HCT116 (cell line): ENCODE data around the gene GRIA4. TPM values are rescaled to one million over a fixed set of nuclear protein-coding genes. Genes with fewer than 3 reads are reported as not detected.

ENCODE experiments used
- ATAC-seq: fragments of 200-7000 bp; cut with Tn5 transposase; 2 replicates; pipeline ENCODE4 v1.9.1; 2020; ENCODE audit warnings: mild to moderate bottlenecking, moderate library complexity
- BruUV-seq: library from RNA; stranded (reverse); fragments of 400-500 nt; replicated peaks from 2 replicates; lab custom pipeline; 2021; lab: Mats Ljungman, UMichigan
- CTCF ChIA-PET: fragments of 300-600 bp; sonication (Branson Sonifier 250); formaldehyde crosslinking; loops from one replicate; lab custom pipeline; 2021; ENCODE audit warnings: antibody characterized with exemption; lab: Charles Lee
- POLR2A ChIA-PET: fragments of 300-600, 350-600 bp; sonication (Branson Sonifier 250); formaldehyde crosslinking; loops from one replicate; lab custom pipeline; 2021; ENCODE audit warnings: antibody characterized with exemption; lab: Charles Lee
- RAD21 ChIA-PET, 2 experiments: fragments of 300-600 bp; sonication (Branson Sonifier 250); formaldehyde crosslinking; loops; one replicate each; lab custom pipeline; 2023; ENCODE audit warnings: low total read pairs in 2 of 2; ENCODE audit not compliant: uncharacterized antibody in 2 of 2, unreplicated experiment in 2 of 2, low non-redundant PET in 1 of 2; lab: Charles Lee
- DNase-seq: peaks from one replicate; pipeline ENCODE4 v3.0.0-alpha.2; 2010; ENCODE audit warnings: low read depth, low spot score
- H2AFZ ChIP-seq: fragments of 200-600 bp; shearing (Covaris generic), sonication (generic); 2 replicates; pipeline ENCODE4 v1.6.1; 2017; ENCODE audit warnings: low read depth, mixed run types, mixed read lengths, antibody characterized with exemption, low read length; ENCODE audit not compliant: poor library complexity, severe bottlenecking
- H3K27ac ChIP-seq: 2 replicates; pipeline ENCODE4 v1.5.1; 2012; ENCODE audit warnings: low read depth, low read length
- H3K27me3 ChIP-seq: fragments of 200-600 bp; sonication (generic); 2 replicates; pipeline ENCODE4 v1.6.1; 2016; ENCODE audit warnings: mixed run types, low read length, mixed read lengths; ENCODE audit not compliant: insufficient read depth
- H3K36me3 ChIP-seq, 2 experiments: fragments of 200-500 bp in 1 of 2; fragments of 200-600 bp in 1 of 2; sonication (Bioruptor generic) in 1 of 2; sonication (generic) in 1 of 2; 2 replicates each; pipeline versions ENCODE4 v1.5.1 to v1.6.1; 2014 to 2016; ENCODE audit warnings: low read length in 2 of 2, inconsistent platforms in 1 of 2, mixed read lengths in 1 of 2, mixed run types in 1 of 2; ENCODE audit not compliant: insufficient read depth in 2 of 2, control insufficient read depth in 1 of 2
- H3K4me1 ChIP-seq, 2 experiments: fragments of 200-600 bp in 1 of 2; sonication (generic) in 1 of 2; 2 replicates each; pipeline versions ENCODE4 v1.5.1 to v1.6.1; 2012 to 2017; ENCODE audit warnings: low read length in 2 of 2, inconsistent platforms in 1 of 2, mild to moderate bottlenecking in 1 of 2, mixed read lengths in 1 of 2, mixed run types in 1 of 2, moderate library complexity in 1 of 2; ENCODE audit not compliant: insufficient read depth in 2 of 2, control insufficient read depth in 1 of 2
- H3K4me2 ChIP-seq: fragments of 200-600 bp; sonication (generic); 2 replicates; pipeline ENCODE4 v1.6.1; 2017; ENCODE audit warnings: mixed run types, low read length, mixed read lengths
- H3K4me3 ChIP-seq, 2 experiments: fragments of 200-600 bp in 1 of 2; sonication (generic) in 1 of 2; replicated peaks in 1 of 2; 2 replicates each; pipeline ENCODE4 v1.5.1; 2011 to 2016; ENCODE audit warnings: low read length in 2 of 2, control low read depth in 1 of 2, low read depth in 1 of 2, mild to moderate bottlenecking in 1 of 2, mixed read lengths in 1 of 2, mixed run types in 1 of 2
- H3K79me2 ChIP-seq: fragments of 200-600 bp; sonication (generic); 2 replicates; pipeline ENCODE4 v1.6.1; 2017; ENCODE audit warnings: mild to moderate bottlenecking, mixed run types, low read length, moderate library complexity, mixed read lengths; ENCODE audit not compliant: insufficient read depth
- H3K9ac ChIP-seq: fragments of 200-600 bp; sonication (generic); 2 replicates; pipeline ENCODE4 v1.6.1; 2016; ENCODE audit warnings: low read length, mixed read lengths
- H3K9me2 ChIP-seq: fragments of 200-600 bp; sonication (generic), shearing (Covaris generic); 2 replicates; pipeline ENCODE4 v1.6.1; 2017; ENCODE audit warnings: mixed run types, mild to moderate bottlenecking, moderate library complexity; ENCODE audit not compliant: insufficient read depth
- H3K9me3 ChIP-seq, 2 experiments: fragments of 200-500 bp in 1 of 2; fragments of 200-600 bp in 1 of 2; sonication (Bioruptor generic) in 1 of 2; sonication (generic) in 1 of 2; 2 replicates each; pipeline ENCODE4 v1.6.1; 2014 to 2017; ENCODE audit warnings: low read length in 2 of 2, mixed read lengths in 2 of 2, inconsistent platforms in 1 of 2, low read depth in 1 of 2, mild to moderate bottlenecking in 1 of 2, mixed run types in 1 of 2, moderate library complexity in 1 of 2; ENCODE audit not compliant: control insufficient read depth in 1 of 2, insufficient read depth in 1 of 2
- H4K20me1 ChIP-seq: fragments of 200-600 bp; sonication (generic), shearing (Covaris generic); 2 replicates; pipeline ENCODE4 v1.6.1; 2017; ENCODE audit warnings: mixed run types, mild to moderate bottlenecking, moderate library complexity; ENCODE audit not compliant: insufficient read depth
- CBX3 ChIP-seq: IDR thresholded peaks from 2 replicates; pipeline ENCODE4 v1.6.1; 2012; ENCODE audit warnings: low read depth
- ELF1 ChIP-seq: IDR thresholded peaks from 2 replicates; pipeline ENCODE4 v1.6.1; 2012; ENCODE audit warnings: low read depth, borderline replicate concordance
- EZH2phosphoT487 ChIP-seq: fragments of 200-600 bp; IDR thresholded peaks from 2 replicates; pipeline ENCODE4 v1.6.1; 2018; ENCODE audit warnings: antibody characterized with exemption, borderline replicate concordance
- JUND ChIP-seq: IDR thresholded peaks from 2 replicates; pipeline ENCODE4 v1.6.1; 2012
- POLR2A ChIP-seq: IDR thresholded peaks from 2 replicates; pipeline ENCODE4 v1.7.0; 2011; ENCODE audit warnings: borderline replicate concordance; ENCODE audit not compliant: insufficient read depth, insufficient read length; ENCODE audit errors: extremely low read depth
- SIN3A ChIP-seq: IDR thresholded peaks from 2 replicates; pipeline ENCODE4 v1.6.1; 2012; ENCODE audit warnings: low read depth
- TCF7L2 ChIP-seq: IDR thresholded peaks from 2 replicates; pipeline ENCODE4 v1.7.0; 2011; ENCODE audit warnings: borderline replicate concordance, inconsistent platforms; ENCODE audit not compliant: insufficient read depth, insufficient read length; ENCODE audit errors: extremely low read depth
- ZFX ChIP-seq: fragments of 450-650 bp; IDR thresholded peaks from 2 replicates; pipeline ENCODE4 v1.6.1; 2017
- intact Hi-C: fragments of 100-400 bp; cut with micrococcal nuclease; formaldehyde crosslinking; loops from 2 replicates; pipeline ENCODE4 v1.10.0; 2022
- total RNA-seq: library from RNA; stranded (reverse); gene quantifications from one replicate; pipeline ENCODE4 v1.2.1, GENCODE V29; 2021; ENCODE audit not compliant: unreplicated experiment
- TF ChIP-seq, protein P1 (sequence below): IDR thresholded peaks from 2 replicates; pipeline ENCODE4 v1.6.1; 2012; ENCODE audit warnings: low read depth

The GRIA4 gene
- total RNA-seq, 1 experiment from 2014 or later: not detected

DNA sequence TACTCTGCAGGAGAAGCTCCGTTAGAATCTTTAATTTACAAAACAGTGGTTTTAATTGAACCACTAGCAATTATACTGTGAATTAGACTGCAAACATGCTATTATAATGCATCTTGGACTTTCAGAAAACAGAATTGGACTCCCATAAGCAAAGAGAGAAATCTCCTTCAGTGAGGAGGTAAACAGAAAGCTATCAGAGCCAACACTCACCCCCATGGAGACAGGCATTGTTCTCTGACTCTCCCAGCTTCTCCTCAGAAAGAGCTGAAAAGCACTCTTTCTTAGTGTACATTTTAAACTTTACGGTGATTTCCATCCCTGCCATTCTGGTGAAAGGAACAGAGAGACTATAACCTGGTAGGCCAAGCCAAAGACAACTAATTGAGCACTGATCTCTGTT, 176.9 kb downstream of the GRIA4 start:
- no TSS peak for BruUV-seq
- no peak overlapping the region for H3K4me3 ChIP-seq
- no peaks in the 10 kb centered on the region for H3K36me3 ChIP-seq
- DNase-seq: no peak
- no peak overlapping the region for H3K9ac ChIP-seq
- no peak overlapping the region for H3K27ac ChIP-seq
- no peaks in the 10 kb centered on the region for H3K27me3 ChIP-seq
- CTCF ChIA-PET: no interaction called here
- POLR2A ChIA-PET: no interaction called here
- no peak overlapping the region for H3K4me2 ChIP-seq
- no peaks in the 10 kb centered on the region for H3K9me2 ChIP-seq
- H4K20me1 ChIP-seq: no peaks in the 10 kb centered on the region
- RAD21 ChIA-PET: no interaction called here
- no peaks in the 10 kb centered on the region for H3K79me2 ChIP-seq
- ATAC-seq: no peak
- H3K4me1 ChIP-seq: no peaks in the 10 kb centered on the region
- no peak overlapping the region for H2AFZ ChIP-seq
- H3K9me3 ChIP-seq: no peaks in the 10 kb centered on the region
- intact Hi-C loops: no loop called here
- TF ChIP-seq ZFX (no peak), JUND (no peak), EZH2phosphoT487 (no peak)
- TF ChIP-seq, all 23 proteins: peak for 0

DNA sequence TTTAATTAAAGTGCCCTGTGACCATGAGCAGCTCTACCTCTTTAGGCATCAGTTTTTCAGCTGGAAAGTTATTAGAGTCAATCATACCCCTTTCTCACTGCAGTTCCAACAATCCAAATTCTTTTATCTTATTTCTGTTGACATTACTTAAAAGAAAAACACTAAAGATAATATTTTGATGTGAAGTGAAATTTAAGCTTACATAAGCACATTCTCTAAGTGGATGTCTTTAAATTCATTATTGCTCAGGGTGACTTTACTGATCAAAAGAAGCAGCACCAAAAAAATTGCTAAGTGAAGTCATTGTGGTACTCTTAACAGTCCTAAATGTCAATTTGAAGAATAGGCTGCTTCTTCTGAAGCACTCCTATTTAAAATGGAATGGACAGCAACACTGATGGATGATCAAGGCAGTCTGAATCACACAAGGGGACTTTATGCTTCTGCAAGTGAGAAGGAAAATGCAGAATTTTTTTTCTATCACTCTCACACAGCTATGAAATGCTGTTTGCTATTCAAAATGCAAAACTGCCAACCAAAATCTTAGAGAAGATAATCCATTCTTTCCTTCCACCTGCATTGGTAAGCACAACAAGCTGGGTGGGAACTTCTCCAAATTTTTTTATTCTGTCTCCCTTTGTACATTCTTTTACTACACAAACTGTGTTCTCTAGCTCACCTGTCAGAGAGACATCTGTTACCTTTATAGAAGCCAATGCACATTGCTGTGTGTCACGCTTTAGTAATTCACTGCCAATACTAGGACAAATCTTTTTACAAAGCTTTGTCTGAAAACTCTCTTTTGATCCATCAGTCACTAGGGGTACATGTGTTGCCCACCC, 179.9 kb downstream of the GRIA4 start:
- no peaks in the 10 kb centered on the region for H3K79me2 ChIP-seq
- no peaks in the 10 kb centered on the region for H3K9me2 ChIP-seq
- ChIA-PET CTCF (no interaction called here), POLR2A (no interaction called here), RAD21 (no interaction called here)
- no peaks in the 10 kb centered on the region for H3K27me3 ChIP-seq
- H3K4me1 ChIP-seq: no peaks in the 10 kb centered on the region
- BruUV-seq: no TSS peak
- ATAC-seq: no peak
- no peak overlapping the region for H3K4me3 ChIP-seq
- TF ChIP-seq, protein P1, sequence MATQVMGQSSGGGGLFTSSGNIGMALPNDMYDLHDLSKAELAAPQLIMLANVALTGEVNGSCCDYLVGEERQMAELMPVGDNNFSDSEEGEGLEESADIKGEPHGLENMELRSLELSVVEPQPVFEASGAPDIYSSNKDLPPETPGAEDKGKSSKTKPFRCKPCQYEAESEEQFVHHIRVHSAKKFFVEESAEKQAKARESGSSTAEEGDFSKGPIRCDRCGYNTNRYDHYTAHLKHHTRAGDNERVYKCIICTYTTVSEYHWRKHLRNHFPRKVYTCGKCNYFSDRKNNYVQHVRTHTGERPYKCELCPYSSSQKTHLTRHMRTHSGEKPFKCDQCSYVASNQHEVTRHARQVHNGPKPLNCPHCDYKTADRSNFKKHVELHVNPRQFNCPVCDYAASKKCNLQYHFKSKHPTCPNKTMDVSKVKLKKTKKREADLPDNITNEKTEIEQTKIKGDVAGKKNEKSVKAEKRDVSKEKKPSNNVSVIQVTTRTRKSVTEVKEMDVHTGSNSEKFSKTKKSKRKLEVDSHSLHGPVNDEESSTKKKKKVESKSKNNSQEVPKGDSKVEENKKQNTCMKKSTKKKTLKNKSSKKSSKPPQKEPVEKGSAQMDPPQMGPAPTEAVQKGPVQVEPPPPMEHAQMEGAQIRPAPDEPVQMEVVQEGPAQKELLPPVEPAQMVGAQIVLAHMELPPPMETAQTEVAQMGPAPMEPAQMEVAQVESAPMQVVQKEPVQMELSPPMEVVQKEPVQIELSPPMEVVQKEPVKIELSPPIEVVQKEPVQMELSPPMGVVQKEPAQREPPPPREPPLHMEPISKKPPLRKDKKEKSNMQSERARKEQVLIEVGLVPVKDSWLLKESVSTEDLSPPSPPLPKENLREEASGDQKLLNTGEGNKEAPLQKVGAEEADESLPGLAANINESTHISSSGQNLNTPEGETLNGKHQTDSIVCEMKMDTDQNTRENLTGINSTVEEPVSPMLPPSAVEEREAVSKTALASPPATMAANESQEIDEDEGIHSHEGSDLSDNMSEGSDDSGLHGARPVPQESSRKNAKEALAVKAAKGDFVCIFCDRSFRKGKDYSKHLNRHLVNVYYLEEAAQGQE: no peak
- no peak for TF ChIP-seq CBX3
- TF ChIP-seq POLR2A: no peak
- TF ChIP-seq EZH2phosphoT487: no peak
- TF ChIP-seq ELF1: no peak
- no peak for TF ChIP-seq TCF7L2
- no peak for TF ChIP-seq SIN3A
- no peaks in the 10 kb centered on the region for H3K9me3 ChIP-seq
- no peak for DNase-seq
- H3K27ac ChIP-seq: no peak overlapping the region
- H2AFZ ChIP-seq: no peak overlapping the region
- no peak overlapping the region for H3K9ac ChIP-seq
- intact Hi-C loops: no loop called here
- no peaks in the 10 kb centered on the region for H3K36me3 ChIP-seq
- H3K4me2 ChIP-seq: no peak overlapping the region
- H4K20me1 ChIP-seq: no peaks in the 10 kb centered on the region
